Measurements from ENCODE around the gene MRPL23. TPM values are rescaled to one million over a fixed set of nuclear protein-coding genes. Genes with fewer than 3 reads are reported as not detected.

The MRPL23 gene
- total RNA-seq, 1 experiment from 2014 or later: 98.0 TPM

DNA sequence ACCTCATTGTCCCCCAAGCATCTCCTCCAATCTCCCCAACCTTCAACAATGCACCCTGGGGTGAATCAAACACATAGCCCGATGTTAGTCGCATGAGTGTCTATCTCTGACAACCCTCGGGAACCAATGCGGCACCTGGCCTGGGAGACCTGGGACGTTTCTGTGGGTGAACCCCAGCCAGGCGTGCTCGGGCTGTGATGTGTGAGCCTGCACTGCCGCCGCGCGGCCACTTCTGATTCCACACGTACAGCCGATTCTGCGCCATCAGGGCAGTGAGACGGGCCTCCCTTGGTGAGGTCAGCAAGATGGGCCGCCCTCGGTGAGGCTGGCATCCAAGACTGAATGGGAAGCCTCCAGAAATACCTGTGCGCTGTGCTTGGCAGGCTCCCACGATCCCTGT, 55.7 kb downstream of the MRPL23 start:
- CTCF ChIA-PET: interaction anchor here (0.6 to 6.1 kb wide), 21 partner anchors 26 to 1276 kb away, joined by 3 to 87 read pairs (median 7); partner anchors contain the start of gene SYT8
- POLR2A ChIA-PET: interaction anchor here (0.6 to 2.3 kb wide), 3 partner anchors 114 to 350 kb away, joined by 3 to 9 read pairs (median 4); no protein-coding TSS in a partner anchor
- intact Hi-C loops (cut with micrococcal nuclease): no loop called here
- DNase-seq (ENCODE audit: unreplicated experiment): no peak
- Mint-ChIP-seq H3K27ac (ENCODE audit: low read depth, unreplicated experiment) (no peak overlapping the region), H3K4me1 (ENCODE audit: insufficient read depth, unreplicated experiment) (no peaks in the 10 kb centered on the region), H3K9me3 (ENCODE audit: unreplicated experiment) (no peaks in the 10 kb centered on the region), H3K4me3 (ENCODE audit: unreplicated experiment) (no peak overlapping the region), H3K36me3 (ENCODE audit: insufficient read depth, unreplicated experiment) (no peaks in the 10 kb centered on the region), H3K27me3 (ENCODE audit: insufficient read depth, unreplicated experiment) (no peaks in the 10 kb centered on the region)
- no TSS peak for BruUV-seq (replicated peaks)
- TF ChIP-seq, protein P1, sequence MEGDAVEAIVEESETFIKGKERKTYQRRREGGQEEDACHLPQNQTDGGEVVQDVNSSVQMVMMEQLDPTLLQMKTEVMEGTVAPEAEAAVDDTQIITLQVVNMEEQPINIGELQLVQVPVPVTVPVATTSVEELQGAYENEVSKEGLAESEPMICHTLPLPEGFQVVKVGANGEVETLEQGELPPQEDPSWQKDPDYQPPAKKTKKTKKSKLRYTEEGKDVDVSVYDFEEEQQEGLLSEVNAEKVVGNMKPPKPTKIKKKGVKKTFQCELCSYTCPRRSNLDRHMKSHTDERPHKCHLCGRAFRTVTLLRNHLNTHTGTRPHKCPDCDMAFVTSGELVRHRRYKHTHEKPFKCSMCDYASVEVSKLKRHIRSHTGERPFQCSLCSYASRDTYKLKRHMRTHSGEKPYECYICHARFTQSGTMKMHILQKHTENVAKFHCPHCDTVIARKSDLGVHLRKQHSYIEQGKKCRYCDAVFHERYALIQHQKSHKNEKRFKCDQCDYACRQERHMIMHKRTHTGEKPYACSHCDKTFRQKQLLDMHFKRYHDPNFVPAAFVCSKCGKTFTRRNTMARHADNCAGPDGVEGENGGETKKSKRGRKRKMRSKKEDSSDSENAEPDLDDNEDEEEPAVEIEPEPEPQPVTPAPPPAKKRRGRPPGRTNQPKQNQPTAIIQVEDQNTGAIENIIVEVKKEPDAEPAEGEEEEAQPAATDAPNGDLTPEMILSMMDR (IDR thresholded peaks at IDR 0.05; ENCODE audit: unreplicated experiment): no peak

DNA sequence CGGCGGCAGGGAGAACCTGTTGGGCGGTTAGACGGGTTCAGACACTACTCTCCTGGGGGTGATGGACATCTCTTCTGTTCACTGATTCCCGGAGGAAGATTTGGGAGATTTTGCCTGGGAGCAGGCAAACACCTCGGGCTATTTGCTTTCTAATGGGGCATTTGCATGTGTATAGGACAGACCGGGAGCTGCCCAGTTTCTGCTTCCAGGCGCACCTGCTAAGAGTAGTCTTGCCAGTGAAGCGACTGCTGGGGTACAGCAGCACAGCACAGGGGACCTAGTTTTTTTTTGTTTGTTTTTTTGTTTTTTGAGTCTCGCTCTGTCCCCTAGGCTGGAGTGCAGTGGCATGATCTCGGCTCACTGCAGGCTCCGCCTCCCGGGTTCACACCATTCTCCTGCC, 57.3 kb downstream of the MRPL23 start:
- H3K4me1 Mint-ChIP-seq (ENCODE audit: insufficient read depth, unreplicated experiment): no peaks in the 10 kb centered on the region
- ChIA-PET POLR2A (no interaction called here), CTCF (interaction anchor here (0.5 to 1.7 kb wide), 6 partner anchors 66 to 417 kb away, joined by 3 to 7 read pairs (median 4); no protein-coding TSS in a partner anchor)
- no peak overlapping the region for H3K4me3 Mint-ChIP-seq (ENCODE audit: unreplicated experiment)
- intact Hi-C loops (cut with micrococcal nuclease): no loop called here
- TF ChIP-seq, protein P1 (IDR thresholded peaks at IDR 0.05; ENCODE audit: unreplicated experiment): no peak
- no peak overlapping the region for H3K27ac Mint-ChIP-seq (ENCODE audit: low read depth, unreplicated experiment)
- H3K9me3 Mint-ChIP-seq (ENCODE audit: unreplicated experiment): no peaks in the 10 kb centered on the region
- no TSS peak for BruUV-seq (replicated peaks)
- H3K27me3 Mint-ChIP-seq (ENCODE audit: insufficient read depth, unreplicated experiment): no peaks in the 10 kb centered on the region
- DNase-seq (ENCODE audit: unreplicated experiment): no peak
- no peaks in the 10 kb centered on the region for H3K36me3 Mint-ChIP-seq (ENCODE audit: insufficient read depth, unreplicated experiment)

Other genes starting within 250 kb of the MRPL23 start
- gene IFITM10, start 196.7 kb upstream of the MRPL23 start, total RNA-seq (2022): 1.9 and 2.0 TPM in 2 replicates
- 366 and 367 TPM in 2 replicates for gene CTSD, start 183.4 kb upstream of the MRPL23 start, total RNA-seq (2022)
- 141 and 308 TPM in 2 replicates for gene SYT8, start 112.3 kb upstream of the MRPL23 start, total RNA-seq (2022)
- gene TNNI2, start 108.4 kb upstream of the MRPL23 start, total RNA-seq (2022): 43.3 and 77.7 TPM in 2 replicates
- gene LSP1, start 94.2 kb upstream of the MRPL23 start, total RNA-seq (2022): 3.3 and 3.7 TPM in 2 replicates
- gene PRR33, start 55.4 kb upstream of the MRPL23 start, total RNA-seq (2022): not detected in 2 replicates
- gene TNNT3, start 27.6 kb upstream of the MRPL23 start, total RNA-seq (2022): not detected in 2 replicates
- 61.0 and 152 TPM in 2 replicates for gene H19, start 50.5 kb downstream of the MRPL23 start, total RNA-seq (2022)
- 0.29 and 0.35 TPM in 2 replicates for gene IGF2, start 192.1 kb downstream of the MRPL23 start, total RNA-seq (2022)
- gene INS, start 213.9 kb downstream of the MRPL23 start, total RNA-seq (2022): not detected in 2 replicates
- gene TH, start 224.5 kb downstream of the MRPL23 start, total RNA-seq (2022): 0.20 and 1.1 TPM in 2 replicates